ENCODE results near the gene DERL2. TPM values are rescaled to one million over a fixed set of nuclear protein-coding genes. Genes with fewer than 3 reads are reported as not detected.

DERL2 gene
- total RNA-seq, 2 experiments from 2014 or later: 25.8 to 56.3 TPM

GRCh38 chr17:5466295-5466694 lies 19.7 kb downstream of the DERL2 start:
- DNase-seq (ENCODE audit: low spot score): no peak
- no TSS peak for BruUV-seq (replicated peaks)
- H3K9me3 ChIP-seq (ENCODE audit: low read length): no peaks in the 10 kb centered on the region
- intact Hi-C loops (cut with micrococcal nuclease; ENCODE audit: unreplicated experiment): no loop called here
- H3K4me1 ChIP-seq (ENCODE audit: insufficient read depth, low read length, poor library complexity, severe bottlenecking): peaks cover 24% of the 10 kb centered on the region
- H3K79me2 ChIP-seq (ENCODE audit: insufficient read depth, low read depth, low read length): peaks cover 67% of the 10 kb centered on the region
- H2AFZ ChIP-seq (ENCODE audit: low read length): no peak overlapping the region
- peaks cover 19% of the 10 kb centered on the region for H4K20me1 ChIP-seq (ENCODE audit: insufficient read depth, low read length)
- peak overlapping the region; percentile 86 for H3K4me3 ChIP-seq (ENCODE audit: low read depth, low read length, poor library complexity, severe bottlenecking)
- ChIA-PET CTCF (ENCODE audit: unreplicated experiment) (interaction anchor here (1.2 to 1.6 kb wide), 2 partner anchors 19 to 27 kb away, joined by 4 read pairs; partner anchors contain the start of gene C1QBP), POLR2A (no interaction called here)
- no peaks in the 10 kb centered on the region for H3K9me2 ChIP-seq (ENCODE audit: insufficient read depth, low read length)
- TF ChIP-seq CTCF (conservative IDR thresholded peaks at IDR 0.05; ENCODE audit: low read length) (no peak), EZH2phosphoT487 (IDR thresholded peaks at IDR 0.05; ENCODE audit: borderline replicate concordance, low read depth, low read length) (no peak)
- H3K4me2 ChIP-seq (ENCODE audit: low read length): peak overlapping the region; percentile 88
- H3K36me3 ChIP-seq (ENCODE audit: insufficient read depth, low read length): peaks cover 51% of the 10 kb centered on the region
- H3K27ac ChIP-seq (ENCODE audit: low read depth, low read length, poor library complexity, severe bottlenecking): no peak overlapping the region

- Histone ChIP-seq H3K4me1 (ENCODE audit: insufficient read depth, low read length, poor library complexity, severe bottlenecking) (peaks cover 24% of the 10 kb centered on the region), H3K9me3 (ENCODE audit: low read length) (no peaks in the 10 kb centered on the region), H3K79me2 (ENCODE audit: insufficient read depth, low read depth, low read length) (peaks cover 67% of the 10 kb centered on the region), H3K27ac (ENCODE audit: low read depth, low read length, poor library complexity, severe bottlenecking) (no peak overlapping the region), H4K20me1 (ENCODE audit: insufficient read depth, low read length) (peaks cover 19% of the 10 kb centered on the region), H3K4me3 (ENCODE audit: low read depth, low read length, poor library complexity, severe bottlenecking) (no peak overlapping the region), H2AFZ (ENCODE audit: low read length) (no peak overlapping the region), H3K36me3 (ENCODE audit: insufficient read depth, low read length) (peaks cover 62% of the 10 kb centered on the region), H3K4me2 (ENCODE audit: low read length) (peak overlapping the region; percentile 88; the same call in 1 of the 2 replicates), H3K9me2 (ENCODE audit: insufficient read depth, low read length) (no peaks in the 10 kb centered on the region)
- CTCF ChIA-PET (ENCODE audit: unreplicated experiment): no interaction called here
- POLR2A ChIA-PET: no interaction called here
- DNase-seq (ENCODE audit: low spot score): no peak
- TF ChIP-seq CTCF (conservative IDR thresholded peaks at IDR 0.05; ENCODE audit: low read length): no peak
- TF ChIP-seq EZH2phosphoT487 (IDR thresholded peaks at IDR 0.05; ENCODE audit: borderline replicate concordance, low read depth, low read length): no peak
- BruUV-seq (replicated peaks): no TSS peak
- intact Hi-C loops (cut with micrococcal nuclease; ENCODE audit: unreplicated experiment): no loop called here
Measured at GRCh38 chr17:5464717-5465507, 21.1 kb downstream of the DERL2 start.

GRCh38 chr17:5446786-5447185 lies 39.2 kb downstream of the DERL2 start:
- no peak overlapping the region for H3K4me2 ChIP-seq (ENCODE audit: low read length)
- no peaks in the 10 kb centered on the region for H3K9me2 ChIP-seq (ENCODE audit: insufficient read depth, low read length)
- peaks cover 91% of the 10 kb centered on the region for H3K36me3 ChIP-seq (ENCODE audit: insufficient read depth, low read length)
- no peak overlapping the region for H3K27ac ChIP-seq (ENCODE audit: low read depth, low read length, poor library complexity, severe bottlenecking)
- no peaks in the 10 kb centered on the region for H3K79me2 ChIP-seq (ENCODE audit: insufficient read depth, low read depth, low read length)
- ChIA-PET CTCF (ENCODE audit: unreplicated experiment) (no interaction called here), POLR2A (no interaction called here)
- DNase-seq (ENCODE audit: low spot score): no peak
- H3K9me3 ChIP-seq (ENCODE audit: low read length): no peaks in the 10 kb centered on the region
- H4K20me1 ChIP-seq (ENCODE audit: insufficient read depth, low read length): no peaks in the 10 kb centered on the region
- BruUV-seq (replicated peaks): no TSS peak
- no peak overlapping the region for H3K4me3 ChIP-seq (ENCODE audit: low read depth, low read length, poor library complexity, severe bottlenecking)
- intact Hi-C loops (cut with micrococcal nuclease; ENCODE audit: unreplicated experiment): no loop called here
- TF ChIP-seq EZH2phosphoT487 (IDR thresholded peaks at IDR 0.05; ENCODE audit: borderline replicate concordance, low read depth, low read length): no peak
- TF ChIP-seq CTCF (conservative IDR thresholded peaks at IDR 0.05; ENCODE audit: low read length): no peak
- no peaks in the 10 kb centered on the region for H3K4me1 ChIP-seq (ENCODE audit: insufficient read depth, low read length, poor library complexity, severe bottlenecking)
- no peak overlapping the region for H2AFZ ChIP-seq (ENCODE audit: low read length)

All from OCI-LY7 (cell line).